Mesothelial cell of epicardium (in vitro differentiated cells): ENCODE measurements around the gene SSBP4. TPM values are rescaled to one million over a fixed set of nuclear protein-coding genes. Genes with fewer than 3 reads are reported as not detected.

ENCODE experiments used
- DNase-seq, 2 experiments: peaks; one replicate each; pipeline ENCODE4 v3.0.0; 2021; ENCODE audit warnings: low spot score in 2 of 2; ENCODE audit not compliant: unreplicated experiment in 2 of 2
- H3K27ac Mint-ChIP-seq: 2 replicates; pipeline ENCODE4 v1.8.0; 2021; ENCODE audit warnings: mixed read lengths
- H3K27me3 Mint-ChIP-seq: 2 replicates; pipeline ENCODE4 v1.8.0; 2021; ENCODE audit warnings: low read depth, mixed read lengths
- H3K36me3 Mint-ChIP-seq: 2 replicates; pipeline ENCODE4 v1.8.0; 2021; ENCODE audit warnings: mixed read lengths
- H3K4me1 Mint-ChIP-seq: 2 replicates; pipeline ENCODE4 v1.8.0; 2021; ENCODE audit warnings: mixed read lengths
- H3K4me3 Mint-ChIP-seq: 2 replicates; pipeline ENCODE4 v1.8.0; 2021; ENCODE audit warnings: mild to moderate bottlenecking, moderate library complexity, mixed read lengths
- H3K9me3 Mint-ChIP-seq: 2 replicates; pipeline ENCODE4 v1.8.0; 2021; ENCODE audit warnings: mixed read lengths
- CTCF ChIP-seq: fragments of 200-600 bp; sonication (generic); IDR thresholded peaks from one replicate; pipeline ENCODE4 v1.5.0; 2021; ENCODE audit warnings: antibody characterized with exemption; ENCODE audit not compliant: unreplicated experiment
- total RNA-seq: library from RNA; stranded (reverse); gene quantifications from 3 replicates; pipeline ENCODE4 v1.2.1, GENCODE V29; 2021

Gene SSBP4
- total RNA-seq, 1 donor from 2014 or later, result 123 TPM

GRCh38 chr19:18473706-18474087 lies 54.5 kb downstream of the SSBP4 start:
- Mint-ChIP-seq H3K4me3 (no peak overlapping the region), H3K36me3 (peaks cover 2% of the 10 kb centered on the region), H3K9me3 (no peaks in the 10 kb centered on the region), H3K27me3 (no peaks in the 10 kb centered on the region), H3K27ac (no peak overlapping the region), H3K4me1 (peaks cover 1% of the 10 kb centered on the region)
- no peak for TF ChIP-seq CTCF
- DNase-seq, result no peak

GRCh38 chr19:18474366-18474887 lies 55.2 kb downstream of the SSBP4 start:
- Mint-ChIP-seq H3K4me1 (peaks cover 6% of the 10 kb centered on the region), H3K27me3 (no peaks in the 10 kb centered on the region), H3K9me3 (no peaks in the 10 kb centered on the region), H3K36me3 (peaks cover 2% of the 10 kb centered on the region), H3K27ac (no peak overlapping the region), H3K4me3 (no peak overlapping the region)
- TF ChIP-seq CTCF, result no peak
- DNase-seq, result no peak

DNA sequence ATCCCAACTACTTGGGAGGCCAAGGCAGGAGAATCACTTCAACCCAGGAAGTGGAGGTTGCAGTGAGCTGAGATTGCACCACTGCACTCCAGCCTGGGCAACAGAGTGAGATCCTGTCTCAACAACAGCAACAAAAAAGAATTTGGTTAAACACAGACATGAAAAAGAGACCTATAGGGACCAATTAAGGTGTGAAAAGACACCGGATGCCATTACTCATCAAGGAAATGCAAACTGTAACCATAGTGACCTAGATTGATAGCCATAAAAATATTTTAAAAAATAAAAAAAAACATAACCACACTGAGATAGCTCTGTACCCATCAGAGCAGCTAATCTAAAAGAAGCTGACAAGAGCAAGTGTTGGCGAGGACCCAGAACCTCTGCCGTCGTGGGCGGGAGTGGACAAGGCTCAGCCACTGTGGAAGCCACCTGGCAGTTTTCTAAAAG lies 55.8 kb downstream of the SSBP4 start:
- Mint-ChIP-seq H3K4me1 (peaks cover 12% of the 10 kb centered on the region), H3K27me3 (no peaks in the 10 kb centered on the region), H3K36me3 (peaks cover 2% of the 10 kb centered on the region), H3K9me3 (no peaks in the 10 kb centered on the region), H3K27ac (no peak overlapping the region), H3K4me3 (no peak overlapping the region)
- no peak for TF ChIP-seq CTCF
- no peak for DNase-seq

DNA sequence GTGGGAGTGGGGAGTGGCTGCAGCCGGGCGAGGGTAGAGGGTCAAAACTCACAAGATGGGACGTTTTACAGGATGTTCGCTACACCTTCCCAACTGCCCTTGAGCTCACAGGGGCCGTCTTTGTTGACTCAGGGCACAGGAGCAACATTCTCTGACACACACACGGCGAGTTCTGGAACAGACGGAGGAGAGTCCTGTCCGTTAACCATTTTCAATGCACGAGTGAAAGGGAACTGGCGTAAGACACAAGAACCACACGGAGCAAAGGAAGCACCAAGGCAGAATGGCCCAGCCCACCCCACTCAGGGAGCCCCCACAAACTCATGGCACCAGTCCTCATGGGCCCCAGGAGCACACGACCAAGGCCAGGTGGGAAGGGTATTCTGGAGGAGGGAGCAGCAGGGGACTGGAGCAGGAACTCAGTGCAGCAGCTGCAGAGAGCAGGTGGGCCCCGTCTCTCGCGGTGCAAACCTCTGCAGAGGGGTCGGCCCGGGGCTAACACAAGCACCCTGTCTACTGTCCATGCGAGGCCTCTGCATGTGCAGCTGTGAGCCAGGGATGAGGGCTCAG lies 56.6 kb downstream of the SSBP4 start:
- no peak for TF ChIP-seq CTCF
- Mint-ChIP-seq H3K9me3 (no peaks in the 10 kb centered on the region), H3K36me3 (peaks cover 2% of the 10 kb centered on the region), H3K4me1 (peaks cover 18% of the 10 kb centered on the region), H3K27me3 (no peaks in the 10 kb centered on the region), H3K4me3 (no peak overlapping the region), H3K27ac (no peak overlapping the region)
- no peak for DNase-seq

- TF ChIP-seq CTCF, result no peak
- no peak overlapping the region for H3K27ac Mint-ChIP-seq
These were observed 57.4 kb downstream of the SSBP4 start for GRCh38 chr19:18476507-18477041.

More at GRCh38 chr19:18476507-18477041, 57.4 kb downstream of the SSBP4 start:
- Mint-ChIP-seq H3K27me3 (no peaks in the 10 kb centered on the region), H3K4me1 (peaks cover 18% of the 10 kb centered on the region), H3K4me3 (no peak overlapping the region), H3K9me3 (no peaks in the 10 kb centered on the region), H3K36me3 (peaks cover 2% of the 10 kb centered on the region)
- DNase-seq, result no peak
